GM12878 (cell line): ENCODE results near the gene HSD17B11. TPM values are rescaled to one million over a fixed set of nuclear protein-coding genes. Genes with fewer than 3 reads are reported as not detected.

Experiments used
- ATAC-seq: fragments of 200-7000 bp; cut with Tn5 transposase; 3 replicates; pipeline ENCODE4 v1.9.1; 2020; ENCODE audit warnings: mild to moderate bottlenecking, moderate library complexity
- BruUV-seq: library from RNA; stranded (reverse); fragments of 400-500 nt; replicated peaks from 2 replicates; lab custom pipeline; 2021; lab: Mats Ljungman, UMichigan
- CTCF ChIA-PET: fragments of 300-600 bp; sonication (Branson Sonifier 250); formaldehyde crosslinking; extraction: SDS; loops from one replicate; lab custom pipeline; 2021; ENCODE audit warnings: inconsistent platforms; lab: Yijun Ruan, JAX
- POLR2A ChIA-PET: fragments of 350-600 bp; formaldehyde crosslinking; extraction: SDS; loops from one replicate; lab custom pipeline; 2021; ENCODE audit warnings: inconsistent platforms; lab: Charles Lee
- RAD21 ChIA-PET: fragments of 300-600 bp; sonication (Branson Sonifier 250); formaldehyde crosslinking; loops from one replicate; lab custom pipeline; 2023; ENCODE audit warnings: antibody characterized with exemption; ENCODE audit not compliant: unreplicated experiment; lab: Charles Lee
- SMC1A ChIA-PET: fragments of 300-600 bp; sonication (Branson Sonifier 250); formaldehyde crosslinking; loops from one replicate; lab custom pipeline; 2023; ENCODE audit not compliant: unreplicated experiment, uncharacterized antibody; lab: Charles Lee
- DNase-seq: peaks from one replicate; pipeline ENCODE4 v3.0.0-alpha.2; 2011; ENCODE audit warnings: low read depth, low spot score
- FAIRE-seq: peaks from 3 replicates; lab custom pipeline; 2011; peaks lifted over from hg19 to GRCh38; lab: Jason Lieb, UNC
- H2AFZ ChIP-seq: 2 replicates; pipeline ENCODE4 v1.6.0; 2011; ENCODE audit warnings: low read depth, low read length, control low read depth; ENCODE audit not compliant: control insufficient read depth
- H3K27ac ChIP-seq: 2 replicates; pipeline ENCODE4 v1.5.1; 2011; ENCODE audit warnings: control low read depth; ENCODE audit not compliant: control insufficient read depth, insufficient read depth
- H3K27me3 ChIP-seq, 2 experiments: replicated peaks in 1 of 2; 2 replicates each; pipeline versions ENCODE4 v1.6.0 to v1.6.1; 2011; ENCODE audit warnings: low read length in 1 of 2; ENCODE audit not compliant: control insufficient read depth in 2 of 2, insufficient read depth in 2 of 2
- H3K36me3 ChIP-seq, 2 experiments: 2 replicates each; pipeline ENCODE4 v1.5.1; 2011; ENCODE audit warnings: low read length in 1 of 2; ENCODE audit not compliant: control insufficient read depth in 2 of 2, insufficient read depth in 2 of 2
- H3K4me1 ChIP-seq: 2 replicates; pipeline ENCODE4 v1.6.1; 2011; ENCODE audit warnings: mild to moderate bottlenecking, low read length, moderate library complexity, mixed read lengths; ENCODE audit not compliant: control insufficient read depth, insufficient read depth
- H3K4me2 ChIP-seq: 2 replicates; pipeline ENCODE4 v1.6.0; 2011; ENCODE audit warnings: control low read depth; ENCODE audit not compliant: control insufficient read depth, insufficient read depth
- H3K4me3 ChIP-seq: fragments of 200-600 bp; sonication (generic); 2 replicates; pipeline ENCODE4 v1.5.1; 2016
- H3K79me2 ChIP-seq: 2 replicates; pipeline ENCODE4 v1.6.0; 2011; ENCODE audit warnings: low read length; ENCODE audit not compliant: control insufficient read depth, insufficient read depth
- H3K9ac ChIP-seq: 2 replicates; pipeline ENCODE4 v1.8.0; 2011; ENCODE audit warnings: low read length, control low read depth, mixed read lengths; ENCODE audit not compliant: control insufficient read depth, insufficient read depth
- H3K9me3 ChIP-seq: replicated peaks from 3 replicates; pipeline ENCODE4 v1.5.1; 2011; ENCODE audit warnings: mild to moderate bottlenecking, low read length; ENCODE audit not compliant: control insufficient read depth, insufficient read depth
- H4K20me1 ChIP-seq: 2 replicates; pipeline ENCODE4 v1.6.0; 2011; ENCODE audit not compliant: control insufficient read depth, insufficient read depth
- CREM ChIP-seq: IDR thresholded peaks from 2 replicates; pipeline ENCODE4 v1.6.1; 2014; ENCODE audit warnings: antibody characterized with exemption, low read depth
- ETV6 ChIP-seq, 2 experiments: fragments of 450-650 bp in 1 of 2; IDR thresholded peaks in 1 of 2; conservative IDR thresholded peaks in 1 of 2; 2 replicates each; pipeline ENCODE4 v1.6.1; 2014; ENCODE audit warnings: antibody characterized with exemption in 1 of 2, borderline replicate concordance in 1 of 2, low read depth in 1 of 2, mild to moderate bottlenecking in 1 of 2, moderate library complexity in 1 of 2
- FOXM1 ChIP-seq: IDR thresholded peaks from 2 replicates; pipeline ENCODE4 v1.6.1; 2012; ENCODE audit warnings: low read depth, mild to moderate bottlenecking, inconsistent platforms, low read length, moderate library complexity
- HCFC1 ChIP-seq: fragments of 150-350 bp; IDR thresholded peaks from 2 replicates; pipeline ENCODE4 v1.6.1; 2014; ENCODE audit warnings: low read length
- HDAC2 ChIP-seq: fragments of 200-600 bp; sonication (generic); IDR thresholded peaks from 2 replicates; pipeline ENCODE4 v1.6.1; 2017
- JUND ChIP-seq: IDR thresholded peaks from 2 replicates; pipeline ENCODE4 v1.6.1; 2012; ENCODE audit warnings: low read depth, mild to moderate bottlenecking, low read length, improper control_type of control experiment, moderate library complexity
- MYC ChIP-seq: IDR thresholded peaks from 2 replicates; pipeline ENCODE4 v1.6.1; 2011; ENCODE audit warnings: mild to moderate bottlenecking, low read length, moderate library complexity, inconsistent platforms; ENCODE audit not compliant: insufficient read depth, insufficient replicate concordance, insufficient read length, severe bottlenecking
- POLR2AphosphoS5 ChIP-seq: IDR thresholded peaks from 2 replicates; pipeline ENCODE4 v1.6.1; 2011; ENCODE audit warnings: mild to moderate bottlenecking, low read length, inconsistent platforms
- RFX5 ChIP-seq: IDR thresholded peaks from 2 replicates; pipeline ENCODE4 v1.6.1; 2011; ENCODE audit warnings: low read depth, low read length, improper control_type of control experiment
- SMAD1 ChIP-seq: fragments of 450-650 bp; IDR thresholded peaks from 2 replicates; pipeline ENCODE4 v1.6.1; 2018; ENCODE audit warnings: mild to moderate bottlenecking, low read depth; ENCODE audit not compliant: partially characterized antibody
- SREBF1 ChIP-seq: IDR thresholded peaks from 2 replicates; pipeline ENCODE4 v1.6.1; 2012; ENCODE audit warnings: mild to moderate bottlenecking, low read length
- ZNF217 ChIP-seq: fragments of 450-650 bp; IDR thresholded peaks from 2 replicates; pipeline ENCODE4 v1.6.1; 2017; ENCODE audit warnings: antibody characterized with exemption, mild to moderate bottlenecking
- ZSCAN29 ChIP-seq: fragments of 450-650 bp; IDR thresholded peaks from 2 replicates; pipeline ENCODE4 v1.6.1; 2017; ENCODE audit warnings: mild to moderate bottlenecking, moderate library complexity
- ZZZ3 ChIP-seq: IDR thresholded peaks from 2 replicates; pipeline ENCODE4 v1.6.1; 2011; ENCODE audit warnings: low read depth; ENCODE audit not compliant: control insufficient read depth, insufficient read length
- WGBS: methylation state at CpG from one replicate; pipeline ENCODE4 v1.1.6; 2016; ENCODE audit warnings: low lambda C conversion rate; ENCODE audit not compliant: insufficient replicate concordance, insufficient coverage; ENCODE audit errors: missing lambda C conversion rate; 5-methylcytosine and 5-hydroxymethylcytosine counted together
- in situ Hi-C: fragments of 300-500 bp; cut with MboI; formaldehyde crosslinking; loops from 9 replicates; pipeline ENCODE4 v1.14.3; 2018; ENCODE audit warnings: mixed read lengths
- intact Hi-C: fragments of 100-400 bp; cut with micrococcal nuclease; formaldehyde crosslinking; loops from one replicate; pipeline ENCODE4 v1.14.2; 2022; ENCODE audit not compliant: unreplicated experiment
- polyA plus RNA-seq, 11 experiments: library from polyadenylated mRNA; depleted of rRNA in 4 of 11; unstranded in 6 of 11; stranded (reverse) in 5 of 11; fragments of >200 nt; fragmentation: Nextera tagmentation in 4 of 11; fragmentation: Illumina TruSeq in 1 of 11; extraction: Ambion mirVana in 4 of 11; extraction: Trizol in 1 of 11; gene quantifications; 1 replicate in 1 of 11; 2 replicates in 10 of 11; pipeline versions ENCODE4 v1.2.1 to v1.2.3, GENCODE V29; 2011 to 2016; ENCODE audit warnings: inconsistent platforms in 2 of 11, missing spikeins in 2 of 11, low read depth in 1 of 11
- total RNA-seq, 4 experiments: library from RNA; depleted of rRNA in 3 of 4; stranded (reverse); fragments of >200 nt in 3 of 4; fragmentation: Illumina TruSeq in 1 of 4; extraction: Trizol in 1 of 4; gene quantifications; 2 replicates each; pipeline versions ENCODE4 v1.2.1 to v1.2.3, GENCODE V29; 2013 to 2021
- TF ChIP-seq, protein P1 (sequence below): fragments of 450-650 bp; IDR thresholded peaks from 2 replicates; pipeline ENCODE4 v1.6.1; 2016; ENCODE audit warnings: mild to moderate bottlenecking
- TF ChIP-seq, protein P2 (sequence below): fragments of 150-350 bp; IDR thresholded peaks from 2 replicates; pipeline ENCODE4 v1.6.1; 2014; ENCODE audit warnings: mild to moderate bottlenecking, low read depth, low read length
- TF ChIP-seq, protein P3 (sequence below): fragments of 450-650 bp; IDR thresholded peaks from 2 replicates; pipeline ENCODE4 v1.6.1; 2016; ENCODE audit warnings: mild to moderate bottlenecking, moderate library complexity, borderline replicate concordance

HSD17B11 gene
- total and polyA plus RNA-seq, 10 of the 15 experiments (the other 5 are each of a cell fraction or from before 2014, with no cell fraction given), result 10.3 to 29.5 (median 17.7) TPM

DNA sequence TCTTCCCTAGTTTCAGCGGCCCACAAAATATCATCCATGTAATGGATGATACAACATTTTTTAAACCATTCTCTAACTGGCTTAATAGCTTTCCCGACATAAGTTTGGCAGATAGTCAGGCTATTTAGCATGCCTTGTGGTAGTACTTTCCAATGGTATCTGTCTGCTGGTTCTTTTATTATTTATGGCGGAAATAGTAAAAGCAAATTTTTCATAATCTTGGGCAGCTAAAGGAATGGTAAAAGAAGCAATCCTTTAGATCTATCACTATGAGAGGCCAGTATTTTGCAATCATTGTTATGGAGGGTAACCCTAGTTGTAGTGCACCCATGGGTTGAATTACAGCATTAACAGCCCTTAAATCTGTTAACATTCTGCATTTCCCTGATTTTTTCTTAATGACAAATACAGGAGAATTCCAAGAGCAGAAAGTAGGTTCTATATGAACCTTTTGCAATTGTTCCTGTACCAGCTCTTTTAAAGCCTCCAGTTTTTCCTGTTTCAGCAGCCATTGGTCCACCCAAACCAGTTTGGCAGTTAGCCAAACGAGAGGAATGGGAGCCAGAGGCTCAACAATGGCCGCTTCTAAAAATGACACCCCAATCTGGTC, 14.3 kb upstream of the HSD17B11 start:
- ChIA-PET RAD21 (no interaction called here), POLR2A (no interaction called here)
- TF ChIP-seq CREM, result no peak
- TF ChIP-seq, protein P1, sequence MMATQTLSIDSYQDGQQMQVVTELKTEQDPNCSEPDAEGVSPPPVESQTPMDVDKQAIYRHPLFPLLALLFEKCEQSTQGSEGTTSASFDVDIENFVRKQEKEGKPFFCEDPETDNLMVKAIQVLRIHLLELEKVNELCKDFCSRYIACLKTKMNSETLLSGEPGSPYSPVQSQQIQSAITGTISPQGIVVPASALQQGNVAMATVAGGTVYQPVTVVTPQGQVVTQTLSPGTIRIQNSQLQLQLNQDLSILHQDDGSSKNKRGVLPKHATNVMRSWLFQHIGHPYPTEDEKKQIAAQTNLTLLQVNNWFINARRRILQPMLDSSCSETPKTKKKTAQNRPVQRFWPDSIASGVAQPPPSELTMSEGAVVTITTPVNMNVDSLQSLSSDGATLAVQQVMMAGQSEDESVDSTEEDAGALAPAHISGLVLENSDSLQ, result no peak
- no peak for TF ChIP-seq ZNF217
- TF ChIP-seq RFX5, result no peak
- no peak for TF ChIP-seq ZZZ3
- TF ChIP-seq SMAD1, result no peak
- TF ChIP-seq, protein P2, sequence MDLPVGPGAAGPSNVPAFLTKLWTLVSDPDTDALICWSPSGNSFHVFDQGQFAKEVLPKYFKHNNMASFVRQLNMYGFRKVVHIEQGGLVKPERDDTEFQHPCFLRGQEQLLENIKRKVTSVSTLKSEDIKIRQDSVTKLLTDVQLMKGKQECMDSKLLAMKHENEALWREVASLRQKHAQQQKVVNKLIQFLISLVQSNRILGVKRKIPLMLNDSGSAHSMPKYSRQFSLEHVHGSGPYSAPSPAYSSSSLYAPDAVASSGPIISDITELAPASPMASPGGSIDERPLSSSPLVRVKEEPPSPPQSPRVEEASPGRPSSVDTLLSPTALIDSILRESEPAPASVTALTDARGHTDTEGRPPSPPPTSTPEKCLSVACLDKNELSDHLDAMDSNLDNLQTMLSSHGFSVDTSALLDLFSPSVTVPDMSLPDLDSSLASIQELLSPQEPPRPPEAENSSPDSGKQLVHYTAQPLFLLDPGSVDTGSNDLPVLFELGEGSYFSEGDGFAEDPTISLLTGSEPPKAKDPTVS, result no peak
- TF ChIP-seq JUND, result no peak
- TF ChIP-seq HCFC1, result no peak
- TF ChIP-seq, protein P3, sequence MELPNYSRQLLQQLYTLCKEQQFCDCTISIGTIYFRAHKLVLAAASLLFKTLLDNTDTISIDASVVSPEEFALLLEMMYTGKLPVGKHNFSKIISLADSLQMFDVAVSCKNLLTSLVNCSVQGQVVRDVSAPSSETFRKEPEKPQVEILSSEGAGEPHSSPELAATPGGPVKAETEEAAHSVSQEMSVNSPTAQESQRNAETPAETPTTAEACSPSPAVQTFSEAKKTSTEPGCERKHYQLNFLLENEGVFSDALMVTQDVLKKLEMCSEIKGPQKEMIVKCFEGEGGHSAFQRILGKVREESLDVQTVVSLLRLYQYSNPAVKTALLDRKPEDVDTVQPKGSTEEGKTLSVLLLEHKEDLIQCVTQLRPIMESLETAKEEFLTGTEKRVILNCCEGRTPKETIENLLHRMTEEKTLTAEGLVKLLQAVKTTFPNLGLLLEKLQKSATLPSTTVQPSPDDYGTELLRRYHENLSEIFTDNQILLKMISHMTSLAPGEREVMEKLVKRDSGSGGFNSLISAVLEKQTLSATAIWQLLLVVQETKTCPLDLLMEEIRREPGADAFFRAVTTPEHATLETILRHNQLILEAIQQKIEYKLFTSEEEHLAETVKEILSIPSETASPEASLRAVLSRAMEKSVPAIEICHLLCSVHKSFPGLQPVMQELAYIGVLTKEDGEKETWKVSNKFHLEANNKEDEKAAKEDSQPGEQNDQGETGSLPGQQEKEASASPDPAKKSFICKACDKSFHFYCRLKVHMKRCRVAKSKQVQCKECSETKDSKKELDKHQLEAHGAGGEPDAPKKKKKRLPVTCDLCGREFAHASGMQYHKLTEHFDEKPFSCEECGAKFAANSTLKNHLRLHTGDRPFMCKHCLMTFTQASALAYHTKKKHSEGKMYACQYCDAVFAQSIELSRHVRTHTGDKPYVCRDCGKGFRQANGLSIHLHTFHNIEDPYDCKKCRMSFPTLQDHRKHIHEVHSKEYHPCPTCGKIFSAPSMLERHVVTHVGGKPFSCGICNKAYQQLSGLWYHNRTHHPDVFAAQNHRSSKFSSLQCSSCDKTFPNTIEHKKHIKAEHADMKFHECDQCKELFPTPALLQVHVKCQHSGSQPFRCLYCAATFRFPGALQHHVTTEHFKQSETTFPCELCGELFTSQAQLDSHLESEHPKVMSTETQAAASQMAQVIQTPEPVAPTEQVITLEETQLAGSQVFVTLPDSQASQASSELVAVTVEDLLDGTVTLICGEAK, result no peak
- no peak for TF ChIP-seq ZSCAN29
- no peak for TF ChIP-seq ETV6 (conservative IDR thresholded peaks at IDR 0.05 in 1 of 2, IDR thresholded peaks at IDR 0.05 in 1 of 2; ENCODE audit: borderline replicate concordance in 1 of 2, low read depth in 1 of 2)
- TF ChIP-seq HDAC2, result no peak
- no peak for TF ChIP-seq FOXM1
- TF ChIP-seq MYC, result no peak
- no peak for TF ChIP-seq POLR2AphosphoS5
- TF ChIP-seq SREBF1, result no peak
- TF ChIP-seq, all 136 proteins: peak for 0
- Histone ChIP-seq H3K9ac (no peak overlapping the region), H3K79me2 (no peaks in the 10 kb centered on the region), H3K4me2 (no peak overlapping the region), H3K4me3 (no peak overlapping the region), H3K4me1 (no peaks in the 10 kb centered on the region), H4K20me1 (no peaks in the 10 kb centered on the region), H3K36me3 (no peaks in the 10 kb centered on the region), H3K27ac (no peak overlapping the region), H3K9me3 (peaks cover 2% of the 10 kb centered on the region; the same call in 2 of the 3 replicates), H3K27me3 (no peaks in the 10 kb centered on the region), H2AFZ (no peak overlapping the region)
- CTCF ChIA-PET, result no interaction called here
- 84% methylated on average over 5 of the region's 5 CpGs for WGBS
- intact Hi-C loops (no loop called here), in situ Hi-C loops (no loop called here)
- SMC1A ChIA-PET, result interaction anchor here (0.6 to 1.2 kb wide), 2 partner anchors 8 to 12 kb away, joined by 3 read pairs; no protein-coding TSS in a partner anchor
- no TSS peak for BruUV-seq
- DNase-seq (no peak), ATAC-seq (no peak), FAIRE-seq (no peak)
